Activated CD8-positive, alpha-beta memory T cell treated with anti-CD3 and anti-CD28 coated beads for 4 hours (primary cell): ENCODE data around the gene GREB1.

Experiments used
- DNase-seq, 2 donors: peaks; one replicate each; pipeline ENCODE4 v3.0.0-alpha.2; 2020; ENCODE audit warnings: low read depth in 2 of 2

GREB1 gene

DNA sequence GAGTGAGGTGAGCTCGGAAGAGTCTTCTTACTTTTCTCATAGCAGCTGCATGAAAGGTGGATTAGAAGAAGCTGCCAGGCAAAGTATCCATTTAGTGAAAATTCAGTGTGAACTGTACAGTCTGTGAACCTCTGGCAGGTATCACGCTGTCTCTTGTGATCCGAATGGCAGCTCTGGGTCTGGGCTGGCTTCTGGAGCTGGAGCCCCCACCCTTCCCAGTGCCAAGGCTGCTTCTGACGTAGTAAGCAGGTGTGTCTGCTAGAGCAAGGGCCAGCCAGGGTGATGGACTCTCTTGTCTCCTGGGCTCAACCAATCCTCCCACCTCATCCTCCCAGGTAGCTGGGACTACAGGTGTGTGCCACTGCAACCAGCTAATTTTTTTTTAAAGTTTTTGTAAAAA lies 150.1 kb downstream of the GREB1 start:
- DNase-seq, result no peak

DNA sequence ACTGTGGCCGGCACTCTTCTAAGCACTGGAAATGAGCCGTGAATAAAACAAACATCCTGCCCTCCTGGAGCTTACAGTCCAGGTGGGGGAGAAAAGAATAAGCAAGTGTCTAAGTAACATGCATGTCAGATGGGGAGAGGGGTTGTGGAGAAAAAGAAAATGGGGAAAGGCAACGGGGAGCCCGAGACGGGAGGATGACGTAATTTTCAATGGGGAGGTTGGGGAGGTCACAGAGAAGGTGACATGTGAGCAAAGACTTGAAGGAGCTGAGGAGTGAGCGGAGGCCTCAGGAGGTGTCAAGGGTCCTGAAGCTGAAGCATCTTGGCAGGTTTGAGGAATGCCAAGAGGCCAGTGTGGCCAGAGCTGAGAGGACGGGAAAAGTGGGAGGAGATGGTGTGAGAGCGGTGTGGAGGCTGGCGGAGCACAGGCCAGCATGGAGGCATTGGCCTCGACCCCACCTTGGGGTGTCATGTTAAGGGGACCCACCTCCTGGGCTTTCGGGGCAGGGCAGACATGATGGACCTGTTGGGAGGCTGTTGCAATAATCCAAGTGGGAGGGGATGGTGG lies 151.1 kb downstream of the GREB1 start:
- no peak for DNase-seq

DNA sequence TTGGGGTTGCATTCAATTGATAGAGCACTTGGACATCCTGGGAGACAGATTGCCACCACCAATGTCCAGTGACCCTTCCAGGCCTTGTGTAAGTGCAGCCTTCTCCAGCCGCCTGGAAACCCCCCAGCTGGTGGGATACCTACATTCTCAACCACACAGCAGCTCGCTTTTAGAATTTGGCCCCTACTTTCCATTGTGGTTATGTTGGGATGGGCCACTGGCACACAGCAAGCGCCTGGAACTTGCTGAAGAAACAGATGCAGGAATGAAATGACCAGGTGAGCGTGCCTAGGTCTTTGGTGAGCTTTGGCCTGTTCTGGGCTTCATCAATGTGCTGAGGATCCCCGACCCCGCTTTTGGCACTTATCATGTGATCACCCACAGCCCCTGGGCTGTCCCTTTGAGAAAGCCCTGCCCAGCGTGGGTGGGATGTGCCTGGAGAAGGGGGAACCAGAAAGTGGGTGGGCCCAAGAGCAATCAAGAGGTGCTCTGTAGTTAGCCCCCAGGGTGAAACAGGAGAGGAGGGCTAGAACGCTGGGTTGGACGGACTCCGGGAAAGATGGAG lies 152.1 kb downstream of the GREB1 start:
- DNase-seq, result no peak

DNA sequence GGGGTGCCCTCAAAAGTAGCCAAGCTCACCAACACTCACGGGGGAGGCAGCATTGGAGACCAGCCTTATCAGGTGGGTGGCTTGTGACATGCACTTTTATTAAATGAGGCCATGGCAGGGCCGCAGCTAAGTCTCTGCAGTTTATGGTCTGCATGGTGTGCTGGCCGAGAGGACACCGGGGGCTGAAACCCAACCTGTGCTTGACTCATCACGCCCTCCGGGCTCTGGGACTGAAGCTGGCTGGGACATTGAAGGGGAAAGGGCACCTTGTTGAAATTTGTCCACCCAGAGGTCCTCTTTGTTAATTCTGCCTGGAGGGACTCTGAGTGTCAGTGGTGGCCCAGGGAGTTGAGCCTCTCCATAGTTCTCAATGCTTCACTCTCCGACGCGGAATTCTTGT lies 153.9 kb downstream of the GREB1 start:
- DNase-seq, result no peak

DNA sequence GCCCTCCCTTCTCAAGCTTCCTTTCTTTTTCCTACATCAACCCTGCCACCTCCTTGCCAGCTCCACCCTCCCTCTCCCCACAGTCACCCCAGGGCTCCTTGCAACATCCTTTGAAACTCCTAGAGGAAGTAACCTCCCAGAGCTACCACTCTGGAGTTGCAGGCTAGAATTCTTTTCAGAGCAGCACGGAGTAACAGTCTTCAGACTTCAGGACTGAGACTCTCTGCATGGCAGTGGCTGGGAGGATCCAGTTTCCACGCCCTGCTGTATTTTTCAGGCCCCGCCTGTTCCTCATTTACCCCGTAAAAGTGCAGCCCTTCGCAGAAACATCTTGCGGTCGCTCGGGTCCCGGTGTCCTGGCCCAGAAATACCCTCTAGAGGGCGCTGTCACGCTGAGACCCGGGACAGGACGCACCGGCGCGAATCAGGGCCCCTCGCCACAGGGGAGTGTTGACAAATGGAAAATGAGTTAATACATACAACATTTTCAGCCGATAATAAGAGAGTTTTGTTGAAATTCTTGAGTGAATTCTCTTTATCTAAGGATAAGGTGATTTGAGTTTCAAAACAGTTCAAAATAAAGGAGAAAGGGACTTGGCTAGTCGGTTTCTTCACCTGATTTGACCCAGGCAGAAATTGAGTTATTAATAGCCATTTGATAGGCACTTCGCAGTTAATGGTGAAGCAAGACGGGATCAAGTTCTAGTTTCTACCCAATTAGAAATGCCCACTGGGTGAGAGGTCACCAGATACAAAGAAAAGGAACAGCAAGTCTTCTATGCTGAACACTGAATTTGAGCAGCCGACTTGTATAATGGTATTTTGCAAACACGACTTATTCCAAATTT lies 154.6 kb downstream of the GREB1 start:
- peak; percentile 54 to 62 for DNase-seq

DNA sequence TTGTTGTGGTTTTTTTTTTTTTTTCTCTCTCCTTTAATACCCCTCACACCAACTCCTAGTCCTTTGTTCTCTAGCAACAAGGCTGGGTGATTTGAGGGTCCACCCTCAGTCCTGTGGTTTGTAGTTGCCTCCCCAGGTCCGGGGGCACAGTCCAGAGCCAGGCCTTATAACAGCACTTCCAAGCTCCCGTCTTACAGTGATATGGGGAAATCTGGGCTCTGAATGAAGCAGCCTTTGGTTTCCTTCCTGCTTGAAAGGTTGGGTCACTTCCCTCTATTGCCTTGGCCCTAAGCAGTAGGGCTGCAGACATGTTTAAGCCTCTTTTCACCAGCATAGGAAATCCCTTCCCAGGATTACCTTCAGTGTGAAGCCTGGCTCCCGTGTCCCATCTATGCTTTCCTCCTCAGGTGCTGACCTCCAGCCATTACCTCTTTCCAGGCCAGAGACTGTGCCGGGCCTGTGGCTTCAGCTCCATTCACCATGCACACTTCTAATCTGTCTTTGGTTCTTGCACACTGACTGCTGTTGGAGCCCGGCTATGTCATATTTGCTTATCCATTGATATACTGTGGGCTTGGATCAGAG lies 157.3 kb downstream of the GREB1 start:
- no peak for DNase-seq
